ENCODE data around the gene MMRN2. TPM values are rescaled to one million over a fixed set of nuclear protein-coding genes. Genes with fewer than 3 reads are reported as not detected.
"Not testable (repeated sequence)": the region's sequence is repeated elsewhere in the genome, so short reads cannot be mapped to it uniquely, and the experiment has no call there.

The MMRN2 gene
- total RNA-seq, 2 experiments from 2014 or later = not detected

- no peaks in the 10 kb centered on the region for H3K4me1 Mint-ChIP-seq
- ChIA-PET CTCF (no interaction called here), POLR2A (no interaction called here)
- H3K36me3 Mint-ChIP-seq (ENCODE audit: low read depth) = no peaks in the 10 kb centered on the region
- no peak overlapping the region for H3K27ac Mint-ChIP-seq
- no peaks in the 10 kb centered on the region for H3K27me3 Mint-ChIP-seq
- intact Hi-C loops (cut with DNase I, micrococcal nuclease) = no loop called here
- no peaks in the 10 kb centered on the region for H3K9me3 Mint-ChIP-seq (ENCODE audit: low read depth)
- DNase-seq = no peak
- H3K4me3 Mint-ChIP-seq = no peak overlapping the region
- no peak for ATAC-seq
These were observed 13.4 kb downstream of the MMRN2 start for GRCh38 chr10:86944031-86944419.

- CTCF ChIA-PET = interaction anchor here (1.4 kb wide), 1 partner anchor 25 kb away, joined by 5 read pairs; the partner anchor contains the start of gene ADIRF
- no peak for ATAC-seq
- DNase-seq = no peak
- no peaks in the 10 kb centered on the region for H3K4me1 Mint-ChIP-seq
- no peaks in the 10 kb centered on the region for H3K27me3 Mint-ChIP-seq
- intact Hi-C loops (cut with DNase I, micrococcal nuclease) = no loop called here
- H3K27ac Mint-ChIP-seq = no peak overlapping the region
- no peaks in the 10 kb centered on the region for H3K36me3 Mint-ChIP-seq (ENCODE audit: low read depth)
- no peaks in the 10 kb centered on the region for H3K9me3 Mint-ChIP-seq (ENCODE audit: low read depth)
- H3K4me3 Mint-ChIP-seq = no peak overlapping the region
- POLR2A ChIA-PET = no interaction called here
These were observed 13.9 kb downstream of the MMRN2 start for GRCh38 chr10:86943316-86944030.

- Mint-ChIP-seq H3K4me1 (no peaks in the 10 kb centered on the region), H3K4me3 (no peak overlapping the region), H3K9me3 (ENCODE audit: low read depth) (no peaks in the 10 kb centered on the region), H3K27ac (no peak overlapping the region), H3K27me3 (no peaks in the 10 kb centered on the region), H3K36me3 (ENCODE audit: low read depth) (no peaks in the 10 kb centered on the region)
- no peak for ATAC-seq
- intact Hi-C loops (cut with DNase I, micrococcal nuclease) = no loop called here
- no peak for DNase-seq
- ChIA-PET POLR2A (no interaction called here), CTCF (interaction anchor here (1.4 kb wide), 1 partner anchor 25 kb away, joined by 5 read pairs; the partner anchor contains the start of gene ADIRF)
These were observed 14.7 kb downstream of the MMRN2 start for GRCh38 chr10:86942441-86943315.

GRCh38 chr10:86941991-86942421 is 15.4 kb downstream of the MMRN2 start:
- POLR2A ChIA-PET = no interaction called here
- Mint-ChIP-seq H3K27ac (no peak overlapping the region), H3K27me3 (no peaks in the 10 kb centered on the region), H3K4me1 (no peaks in the 10 kb centered on the region), H3K9me3 (ENCODE audit: low read depth) (no peaks in the 10 kb centered on the region), H3K36me3 (ENCODE audit: low read depth) (no peaks in the 10 kb centered on the region), H3K4me3 (no peak overlapping the region)
- intact Hi-C loops (cut with DNase I, micrococcal nuclease) = no loop called here
- no peak for ATAC-seq
- no peak for DNase-seq
- CTCF ChIA-PET = interaction anchor here (1.4 to 4.5 kb wide), 2 partner anchors 16 to 26 kb away, joined by 5 to 19 read pairs; partner anchors contain the start of genes ADIRF, MMRN2 and SNCG

DNA sequence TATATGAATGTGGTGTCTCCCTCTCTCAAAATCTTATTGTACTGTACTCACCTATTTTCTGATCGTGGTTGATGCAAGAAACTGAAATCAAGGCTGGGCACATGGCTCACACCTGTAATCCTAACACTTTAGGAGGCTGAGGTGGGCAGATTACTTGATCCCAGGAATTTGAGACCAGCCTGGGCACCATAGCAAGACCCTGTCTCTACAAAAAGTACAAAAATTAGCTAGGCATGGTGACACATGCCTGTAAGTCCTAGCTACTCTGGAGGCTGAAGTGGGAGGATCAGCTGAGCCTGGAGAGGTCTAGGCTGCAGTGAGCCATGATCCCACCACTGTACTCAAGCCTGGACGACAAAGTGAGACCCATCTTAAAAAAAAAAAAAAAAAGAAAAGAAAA is 16.0 kb downstream of the MMRN2 start:
- Mint-ChIP-seq H3K4me1 (no peaks in the 10 kb centered on the region), H3K27ac (no peak overlapping the region), H3K9me3 (ENCODE audit: low read depth) (no peaks in the 10 kb centered on the region), H3K36me3 (ENCODE audit: low read depth) (no peaks in the 10 kb centered on the region), H3K4me3 (no peak overlapping the region), H3K27me3 (no peaks in the 10 kb centered on the region)
- CTCF ChIA-PET = interaction anchor here (0.7 to 4.5 kb wide), 3 partner anchors 16 to 25 kb away, joined by 3 to 19 read pairs (median 9); partner anchors contain the start of genes MMRN2 and SNCG
- intact Hi-C loops (cut with DNase I, micrococcal nuclease) = no loop called here
- no peak for DNase-seq
- ATAC-seq = no peak
- POLR2A ChIA-PET = no interaction called here

GRCh38 chr10:86940677-86941076 is 16.7 kb downstream of the MMRN2 start:
- H3K9me3 Mint-ChIP-seq (ENCODE audit: low read depth) = no peaks in the 10 kb centered on the region
- H3K4me3 Mint-ChIP-seq = no peak overlapping the region
- ATAC-seq (no peak), DNase-seq (no peak)
- intact Hi-C loops (cut with DNase I, micrococcal nuclease) = no loop called here
- H3K36me3 Mint-ChIP-seq (ENCODE audit: low read depth) = no peaks in the 10 kb centered on the region
- H3K27me3 Mint-ChIP-seq = no peaks in the 10 kb centered on the region
- no peak overlapping the region for H3K27ac Mint-ChIP-seq
- POLR2A ChIA-PET = no interaction called here
- CTCF ChIA-PET = interaction anchor here (0.7 to 4.5 kb wide), 4 partner anchors 17 to 246 kb away, joined by 3 to 19 read pairs (median 6); partner anchors contain the start of genes MMRN2 and SNCG
- no peaks in the 10 kb centered on the region for H3K4me1 Mint-ChIP-seq

DNA sequence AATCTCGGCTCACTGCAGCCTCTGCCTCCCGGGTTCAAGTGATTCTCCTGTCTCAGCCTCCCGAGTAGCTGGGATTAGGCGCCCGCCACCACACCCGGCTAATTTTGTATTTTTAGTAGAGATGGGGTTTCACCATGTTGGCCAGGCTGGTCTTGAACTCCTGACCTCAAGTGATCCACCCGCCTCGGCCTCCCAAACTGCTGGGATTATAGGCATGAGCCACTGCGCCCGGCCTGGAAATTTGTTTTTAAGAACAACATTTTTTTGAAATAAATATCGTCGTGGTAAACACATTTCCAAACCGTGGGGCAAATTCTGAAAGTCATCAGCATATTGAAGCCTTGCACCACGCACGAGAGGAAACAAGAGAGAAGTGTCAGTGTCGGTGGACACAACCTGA is 17.3 kb downstream of the MMRN2 start:
- H3K27me3 Mint-ChIP-seq; H3K9me3 Mint-ChIP-seq (ENCODE audit: low read depth); H3K36me3 Mint-ChIP-seq (ENCODE audit: low read depth); H3K4me1 Mint-ChIP-seq; DNase-seq; intact Hi-C loops (cut with DNase I, micrococcal nuclease); H3K4me3 Mint-ChIP-seq; H3K27ac Mint-ChIP-seq; ATAC-seq: not testable (repeated sequence)
- ChIA-PET POLR2A (interaction anchor here (0.6 to 0.7 kb wide), 3 partner anchors 156 to 706 kb away, joined by 3 to 8 read pairs (median 5); no protein-coding TSS in a partner anchor), CTCF (interaction anchor here (0.6 to 4.5 kb wide), 9 partner anchors 18 to 472 kb away, joined by 3 to 19 read pairs (median 4); partner anchors contain the start of genes MMRN2 and SNCG)

- intact Hi-C loops (cut with DNase I, micrococcal nuclease) = no loop called here
- H3K9me3 Mint-ChIP-seq (ENCODE audit: low read depth) = no peaks in the 10 kb centered on the region
- no peaks in the 10 kb centered on the region for H3K36me3 Mint-ChIP-seq (ENCODE audit: low read depth)
- ATAC-seq (no peak), DNase-seq (no peak)
- CTCF ChIA-PET = interaction anchor here (0.7 to 4.5 kb wide), 9 partner anchors 11 to 302 kb away, joined by 3 to 19 read pairs (median 4); partner anchors contain the start of genes MMRN2 and SNCG
- POLR2A ChIA-PET = no interaction called here
- no peak overlapping the region for H3K27ac Mint-ChIP-seq
- no peaks in the 10 kb centered on the region for H3K4me1 Mint-ChIP-seq
- H3K4me3 Mint-ChIP-seq = no peak overlapping the region
- no peaks in the 10 kb centered on the region for H3K27me3 Mint-ChIP-seq
These were observed 19.2 kb downstream of the MMRN2 start for GRCh38 chr10:86938260-86938659.

DNA sequence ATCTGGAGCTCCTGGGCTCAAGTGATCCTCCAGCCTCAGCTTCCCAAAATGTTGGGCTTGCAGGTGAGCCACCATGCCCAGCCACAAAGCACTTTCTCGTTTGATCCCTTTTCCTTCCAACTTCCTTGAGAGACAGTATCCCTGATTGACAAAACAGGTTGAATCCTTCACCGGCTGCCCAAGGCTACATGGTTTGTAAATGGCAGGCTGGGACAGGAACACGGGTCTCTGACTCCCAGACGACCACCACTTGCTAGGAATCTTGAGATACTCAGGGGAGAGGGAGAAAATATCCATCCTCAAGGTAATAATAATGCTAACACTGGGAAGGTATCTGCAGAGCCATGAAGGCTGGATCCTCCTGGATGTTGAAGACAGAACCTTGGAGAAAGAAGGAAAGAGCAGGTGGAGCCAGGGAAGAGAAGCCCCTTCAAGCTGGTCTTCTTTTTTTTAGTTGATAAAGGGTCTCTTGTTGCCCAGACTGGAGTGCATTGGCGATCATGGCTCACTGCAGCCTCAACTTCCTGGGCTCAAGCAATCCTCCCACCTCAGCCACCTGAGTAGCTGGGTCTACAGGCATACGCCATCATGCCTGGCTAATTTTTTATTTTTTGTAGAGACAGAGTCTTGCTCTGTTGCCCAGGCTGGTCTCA is 19.8 kb downstream of the MMRN2 start:
- DNase-seq = no peak
- ChIA-PET CTCF (interaction anchor here (0.6 to 4.5 kb wide), 10 partner anchors 9 to 204 kb away, joined by 3 to 19 read pairs (median 4); partner anchors contain the start of genes MMRN2 and SNCG), POLR2A (no interaction called here)
- Mint-ChIP-seq H3K36me3 (ENCODE audit: low read depth) (no peaks in the 10 kb centered on the region), H3K9me3 (ENCODE audit: low read depth) (no peaks in the 10 kb centered on the region), H3K27me3 (no peaks in the 10 kb centered on the region), H3K4me3 (no peak overlapping the region), H3K4me1 (no peaks in the 10 kb centered on the region), H3K27ac (no peak overlapping the region)
- intact Hi-C loops (cut with DNase I, micrococcal nuclease) = no loop called here
- ATAC-seq = no peak

GRCh38 chr10:86936661-86937501 is 20.5 kb downstream of the MMRN2 start:
- DNase-seq (no peak), ATAC-seq (no peak)
- Mint-ChIP-seq H3K9me3 (ENCODE audit: low read depth) (no peaks in the 10 kb centered on the region), H3K27ac (no peak overlapping the region), H3K4me3 (no peak overlapping the region), H3K36me3 (ENCODE audit: low read depth) (no peaks in the 10 kb centered on the region), H3K27me3 (no peaks in the 10 kb centered on the region), H3K4me1 (no peaks in the 10 kb centered on the region)
- CTCF ChIA-PET = interaction anchor here (0.6 to 3.0 kb wide), 11 partner anchors 10 to 1691 kb away, joined by 3 to 18 read pairs (median 3); no protein-coding TSS in a partner anchor
- intact Hi-C loops (cut with DNase I, micrococcal nuclease) = no loop called here
- POLR2A ChIA-PET = interaction anchor here (0.6 kb wide), 1 partner anchor 27 kb away, joined by 3 read pairs; no protein-coding TSS in a partner anchor

Measured in activated CD4-positive, alpha-beta T cell treated with anti-CD3 and anti-CD28 coated beads for 36 hours (primary cell).